HepG2 (cell line): ENCODE measurements around the gene FGA. TPM values are rescaled to one million over a fixed set of nuclear protein-coding genes. Genes with fewer than 3 reads are reported as not detected.

ENCODE experiments used
- ATAC-seq: fragments of 200-7000 bp; cut with Tn5 transposase; 3 replicates; pipeline ENCODE4 v1.9.1; 2020; ENCODE audit warnings: mild to moderate bottlenecking, moderate library complexity
- BruUV-seq: library from RNA; stranded (reverse); fragments of 400-500 nt; replicated peaks from 2 replicates; lab custom pipeline; 2021; lab: Mats Ljungman, UMichigan
- CTCF ChIA-PET: fragments of 300-600 bp; formaldehyde crosslinking; extraction: SDS; loops from one replicate; lab custom pipeline; 2021; ENCODE audit warnings: low total read pairs, inconsistent platforms, low intra/inter-chr PET ratio; lab: Yijun Ruan, JAX
- POLR2A ChIA-PET: fragments of 350-600 bp; sonication (Branson Sonifier 250); formaldehyde crosslinking; loops from one replicate; lab custom pipeline; 2020; ENCODE audit warnings: antibody characterized with exemption, inconsistent platforms; lab: Yijun Ruan, JAX
- DNase-seq: peaks from one replicate; pipeline ENCODE4 v3.0.0-alpha.2; 2015; ENCODE audit warnings: low spot score
- FAIRE-seq: peaks from 3 replicates; lab custom pipeline; 2011; peaks lifted over from hg19 to GRCh38; lab: Jason Lieb, UNC
- H2AFZ ChIP-seq: one replicate; pipeline ENCODE4 v1.6.1; 2011; ENCODE audit warnings: low read length, inconsistent platforms
- H3K27ac ChIP-seq: fragments of 300-600 bp; 3 replicates; pipeline ENCODE4 v1.8.0; 2011; ENCODE audit warnings: mixed run types, mild to moderate bottlenecking, mixed read lengths, low read length, inconsistent platforms; ENCODE audit not compliant: insufficient read depth; ENCODE audit errors: extremely low read length
- H3K27me3 ChIP-seq, 2 experiments: fragments of 200-600 bp in 1 of 2; 2 replicates in 1 of 2; 3 replicates in 1 of 2; pipeline versions ENCODE4 v1.6.0 to v1.8.0; 2011; ENCODE audit warnings: low read length in 2 of 2, mild to moderate bottlenecking in 2 of 2, moderate library complexity in 2 of 2, inconsistent platforms in 1 of 2; ENCODE audit not compliant: insufficient read depth in 2 of 2, control insufficient read depth in 1 of 2
- H3K36me3 ChIP-seq, 2 experiments: fragments of 200-600 bp in 1 of 2; replicated peaks in 1 of 2; 2 replicates in 1 of 2; 3 replicates in 1 of 2; pipeline versions ENCODE4 v1.5.1 to v1.8.0; 2011; ENCODE audit warnings: low read length in 2 of 2, inconsistent platforms in 1 of 2; ENCODE audit not compliant: insufficient read depth in 2 of 2, control insufficient read depth in 1 of 2
- H3K4me1 ChIP-seq: 2 replicates; pipeline ENCODE4 v1.5.1; 2012; ENCODE audit warnings: low read length, inconsistent platforms; ENCODE audit not compliant: insufficient read depth
- H3K4me2 ChIP-seq: 2 replicates; pipeline ENCODE4 v1.6.0; 2011; ENCODE audit warnings: low read depth, low read length, inconsistent platforms
- H3K4me3 ChIP-seq, 3 experiments: fragments of 200-600 bp in 1 of 3; sonication (generic), shearing (Covaris generic) in 1 of 3; replicated peaks in 1 of 3; 2 replicates each; pipeline ENCODE4 v1.5.1; 2011 to 2016; ENCODE audit warnings: low read length in 3 of 3, inconsistent platforms in 2 of 3, low read depth in 2 of 3, mild to moderate bottlenecking in 2 of 3, control low read depth in 1 of 3, mixed read lengths in 1 of 3; ENCODE audit not compliant: insufficient read depth in 1 of 3
- H3K79me2 ChIP-seq: one replicate; pipeline ENCODE4 v1.6.1; 2011; ENCODE audit warnings: low read length, inconsistent platforms; ENCODE audit not compliant: insufficient read depth
- H3K9ac ChIP-seq: 2 replicates; pipeline ENCODE4 v1.6.0; 2011; ENCODE audit warnings: mild to moderate bottlenecking, low read depth, low read length, inconsistent platforms; ENCODE audit not compliant: insufficient read depth
- H3K9me3 ChIP-seq: 2 replicates; pipeline ENCODE4 v1.5.1; 2012; ENCODE audit warnings: mild to moderate bottlenecking, low read length
- H4K20me1 ChIP-seq: 2 replicates; pipeline ENCODE4 v1.6.0; 2011; ENCODE audit warnings: inconsistent platforms, mild to moderate bottlenecking, low read length, moderate library complexity; ENCODE audit not compliant: insufficient read depth
- ADNP ChIP-seq: sonication (generic); formaldehyde crosslinking; IDR thresholded peaks from 2 replicates; pipeline ENCODE4 v1.4.0; 2020; ENCODE audit warnings: missing genetic modification reagents
- MAFK ChIP-seq, 2 experiments: IDR thresholded peaks in 1 of 2; conservative IDR thresholded peaks in 1 of 2; 2 replicates each; pipeline ENCODE4 v1.6.1; 2011; ENCODE audit warnings: improper control_type of control experiment in 2 of 2, low read length in 2 of 2
- NFE2L2 ChIP-seq: fragments of 150-350 bp; IDR thresholded peaks from 2 replicates; pipeline ENCODE4 v1.6.1; 2014; ENCODE audit warnings: low read length
- SIX4 ChIP-seq: sonication (generic); formaldehyde crosslinking; IDR thresholded peaks from 2 replicates; pipeline ENCODE4 v1.4.0; 2020; ENCODE audit warnings: missing genetic modification reagents
- SKI ChIP-seq: fragments of 450-650 bp; IDR thresholded peaks from one replicate; pipeline ENCODE4 v1.6.1; 2018; ENCODE audit warnings: mild to moderate bottlenecking; ENCODE audit not compliant: partially characterized antibody
- WGBS: methylation state at CpG from one replicate; pipeline ENCODE4 v1.1.6; 2017; ENCODE audit warnings: low lambda C conversion rate; 5-methylcytosine and 5-hydroxymethylcytosine counted together
- in situ Hi-C: cut with HindIII; loops from 2 replicates; pipeline ENCODE4 v1.10.0; 2017; ENCODE audit warnings: low pct_unique_long_range_greater_than_20kb; ENCODE audit not compliant: extremely low pct_ligation_motif_present
- intact Hi-C: fragments of 100-400 bp; cut with micrococcal nuclease; formaldehyde crosslinking; loops from one replicate; pipeline ENCODE4 v1.10.0; 2022; ENCODE audit not compliant: unreplicated experiment
- polyA plus RNA-seq, 8 experiments: library from polyadenylated mRNA; depleted of rRNA in 3 of 8; stranded (reverse) in 7 of 8; unstranded in 1 of 8; fragments of >200 nt; fragmentation: Illumina TruSeq in 4 of 8; extraction: Trizol in 4 of 8; gene quantifications; 2 replicates each; pipeline versions ENCODE4 v1.2.1 to v1.2.3, GENCODE V29; 2011 to 2016; ENCODE audit warnings: low read depth in 4 of 8, missing spikeins in 1 of 8, mixed read lengths in 1 of 8; ENCODE audit not compliant: insufficient read depth in 1 of 8
- total RNA-seq, 5 experiments: library from RNA; depleted of rRNA; stranded (reverse); fragments of >200 nt; fragmentation: Illumina TruSeq; extraction: Trizol; gene quantifications; 2 replicates each; pipeline ENCODE4 v1.2.3, GENCODE V29; 2016; ENCODE audit warnings: low read depth in 1 of 5
- TF ChIP-seq, protein P1 (sequence below): sonication (generic); formaldehyde crosslinking; IDR thresholded peaks from 2 replicates; pipeline ENCODE4 v1.5.0; 2020; ENCODE audit warnings: mild to moderate bottlenecking, missing genetic modification reagents

FGA gene
- total and polyA plus RNA-seq, 2 of the 13 experiments (the other 11 are each of a cell fraction or from before 2014, with no cell fraction given): 640 to 1,523 TPM

- H3K36me3 ChIP-seq: no peaks in the 10 kb centered on the region
- ChIA-PET CTCF (no interaction called here), POLR2A (no interaction called here)
- in situ Hi-C loops: no loop called here
- H4K20me1 ChIP-seq: no peaks in the 10 kb centered on the region
- no peaks in the 10 kb centered on the region for H3K27me3 ChIP-seq
- no peak for DNase-seq
- no peak for FAIRE-seq
- no peak for TF ChIP-seq SKI
- TF ChIP-seq, protein P1, sequence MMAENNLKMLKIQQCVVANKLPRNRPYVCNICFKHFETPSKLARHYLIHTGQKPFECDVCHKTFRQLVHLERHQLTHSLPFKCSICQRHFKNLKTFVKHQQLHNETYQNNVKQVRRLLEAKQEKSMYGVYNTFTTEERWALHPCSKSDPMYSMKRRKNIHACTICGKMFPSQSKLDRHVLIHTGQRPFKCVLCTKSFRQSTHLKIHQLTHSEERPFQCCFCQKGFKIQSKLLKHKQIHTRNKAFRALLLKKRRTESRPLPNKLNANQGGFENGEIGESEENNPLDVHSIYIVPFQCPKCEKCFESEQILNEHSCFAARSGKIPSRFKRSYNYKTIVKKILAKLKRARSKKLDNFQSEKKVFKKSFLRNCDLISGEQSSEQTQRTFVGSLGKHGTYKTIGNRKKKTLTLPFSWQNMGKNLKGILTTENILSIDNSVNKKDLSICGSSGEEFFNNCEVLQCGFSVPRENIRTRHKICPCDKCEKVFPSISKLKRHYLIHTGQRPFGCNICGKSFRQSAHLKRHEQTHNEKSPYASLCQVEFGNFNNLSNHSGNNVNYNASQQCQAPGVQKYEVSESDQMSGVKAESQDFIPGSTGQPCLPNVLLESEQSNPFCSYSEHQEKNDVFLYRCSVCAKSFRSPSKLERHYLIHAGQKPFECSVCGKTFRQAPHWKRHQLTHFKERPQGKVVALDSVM (CRISPR knock-in tag): peak; percentile 90
- TF ChIP-seq, all 625 proteins: peak for 1
- BruUV-seq: no TSS peak
- Histone ChIP-seq H3K9me3 (no peaks in the 10 kb centered on the region), H2AFZ (no peak overlapping the region), H3K9ac (no peak overlapping the region), H3K4me1 (peaks cover 41% of the 10 kb centered on the region), H3K27ac (no peak overlapping the region), H3K4me3 (no peak overlapping the region), H3K4me2 (no peak overlapping the region), H3K79me2 (no peaks in the 10 kb centered on the region)
- no peak for ATAC-seq
- intact Hi-C loops: no loop called here
Observed at GRCh38 chr4:154579927-154580326, 10.6 kb downstream of the FGA start.

DNA sequence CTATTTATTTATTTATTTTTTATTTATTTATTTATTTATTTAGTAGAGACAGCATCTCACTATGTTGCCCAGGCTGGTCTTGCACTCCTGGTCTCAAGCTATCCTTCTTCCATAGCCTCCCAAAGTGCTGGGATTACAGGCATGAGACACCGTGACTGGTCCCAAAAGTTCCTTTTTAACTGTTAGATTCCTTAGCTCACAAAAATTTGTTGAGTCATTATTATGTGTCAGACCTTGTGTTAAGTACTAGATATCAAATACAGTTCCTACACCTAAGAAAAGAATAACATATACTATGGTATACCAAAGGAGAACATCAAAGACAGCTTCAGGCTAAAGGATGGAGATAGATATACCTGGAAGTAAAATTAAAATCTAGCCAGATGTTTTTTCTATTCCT, 11.6 kb downstream of the FGA start:
- no peaks in the 10 kb centered on the region for H4K20me1 ChIP-seq
- BruUV-seq: no TSS peak
- no peak overlapping the region for H2AFZ ChIP-seq
- no peak overlapping the region for H3K27ac ChIP-seq
- peaks cover 31% of the 10 kb centered on the region for H3K4me1 ChIP-seq
- H3K79me2 ChIP-seq: no peaks in the 10 kb centered on the region
- TF ChIP-seq NFE2L2: peak; percentile 57; the same call in 1 of the 2 replicates
- no peak for TF ChIP-seq ADNP (CRISPR knock-in tag)
- 0 out of 4 replicates have a peak, but pooled peaks of 1 of the 2 experiments have one; percentile 1 for TF ChIP-seq MAFK (conservative IDR thresholded peaks at IDR 0.05 in 1 of 2, IDR thresholded peaks at IDR 0.05 in 1 of 2; ENCODE audit: low read length in 2 of 2)
- TF ChIP-seq SIX4: no peak
- TF ChIP-seq, all 625 proteins: peak for 2
- POLR2A ChIA-PET: interaction anchor here (0.8 to 3.3 kb wide), 3 partner anchors 12 to 34 kb away, joined by 3 to 26 read pairs (median 25); partner anchors contain the start of genes FGA and FGG
- H3K9ac ChIP-seq: no peak overlapping the region
- H3K4me3 ChIP-seq: no peak overlapping the region
- no peaks in the 10 kb centered on the region for H3K36me3 ChIP-seq
- CTCF ChIA-PET: no interaction called here
- FAIRE-seq: no peak
- H3K27me3 ChIP-seq: no peaks in the 10 kb centered on the region
- no peak for DNase-seq
- no peaks in the 10 kb centered on the region for H3K9me3 ChIP-seq
- no peak for ATAC-seq
- 100% methylated on average over 1 of the region's 1 CpG for WGBS
- no peak overlapping the region for H3K4me2 ChIP-seq
- intact Hi-C loops: no loop called here
- in situ Hi-C loops: no loop called here
